ENCODE data around the gene PVALEF. TPM values are rescaled to one million over a fixed set of nuclear protein-coding genes. Genes with fewer than 3 reads are reported as not detected.

PVALEF gene
- total RNA-seq, 1 donor from 2014 or later = not detected

DNA sequence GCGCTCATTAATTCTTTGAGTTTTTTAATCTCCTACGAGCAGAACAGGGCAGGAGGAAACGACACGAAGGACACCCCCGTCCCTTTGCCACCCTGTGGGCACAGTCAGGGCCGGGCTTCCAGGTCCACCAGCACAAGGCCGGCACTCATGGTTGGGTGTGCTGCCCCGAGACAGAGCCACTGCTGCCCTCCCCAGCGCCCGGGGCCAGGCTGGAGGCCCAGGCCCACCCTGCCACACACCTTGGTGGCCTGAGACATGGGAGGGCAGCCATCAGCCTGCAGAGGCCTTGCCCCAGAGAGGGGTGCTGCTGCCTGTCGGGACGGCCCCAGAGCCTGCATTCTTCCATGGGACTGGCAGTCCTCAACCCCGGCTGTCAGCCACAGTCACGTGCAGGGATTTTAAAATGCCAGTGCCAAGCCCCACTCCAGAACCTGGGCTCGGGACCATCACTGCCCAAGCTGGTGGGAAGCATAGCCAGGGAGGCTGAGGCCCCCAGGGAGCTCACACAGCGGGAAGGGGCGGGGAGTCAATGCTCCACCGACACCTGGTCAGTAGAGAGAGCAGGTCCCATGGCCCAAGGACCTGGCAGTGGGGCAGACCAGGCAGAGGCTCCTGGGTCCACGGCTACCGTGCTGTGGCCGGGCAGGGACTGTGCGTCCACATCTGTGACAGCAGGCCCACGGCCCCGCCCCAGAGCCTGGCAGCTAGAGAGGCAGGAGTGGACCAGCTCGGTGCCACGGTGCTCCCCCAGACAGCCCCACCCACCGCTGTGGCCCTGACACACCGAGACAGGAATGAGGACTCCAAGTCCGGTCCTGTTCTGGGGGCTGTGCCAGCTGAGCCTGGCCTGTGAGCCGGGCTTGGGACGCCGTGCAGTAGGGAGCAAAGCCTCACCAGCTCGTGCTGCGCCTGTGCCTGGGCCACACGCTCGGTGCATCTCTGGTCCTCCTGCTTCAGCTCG is 29.9 kb downstream of the PVALEF start:
- DNase-seq (ENCODE audit: low spot score) = no peak
- ATAC-seq = no peak

DNA sequence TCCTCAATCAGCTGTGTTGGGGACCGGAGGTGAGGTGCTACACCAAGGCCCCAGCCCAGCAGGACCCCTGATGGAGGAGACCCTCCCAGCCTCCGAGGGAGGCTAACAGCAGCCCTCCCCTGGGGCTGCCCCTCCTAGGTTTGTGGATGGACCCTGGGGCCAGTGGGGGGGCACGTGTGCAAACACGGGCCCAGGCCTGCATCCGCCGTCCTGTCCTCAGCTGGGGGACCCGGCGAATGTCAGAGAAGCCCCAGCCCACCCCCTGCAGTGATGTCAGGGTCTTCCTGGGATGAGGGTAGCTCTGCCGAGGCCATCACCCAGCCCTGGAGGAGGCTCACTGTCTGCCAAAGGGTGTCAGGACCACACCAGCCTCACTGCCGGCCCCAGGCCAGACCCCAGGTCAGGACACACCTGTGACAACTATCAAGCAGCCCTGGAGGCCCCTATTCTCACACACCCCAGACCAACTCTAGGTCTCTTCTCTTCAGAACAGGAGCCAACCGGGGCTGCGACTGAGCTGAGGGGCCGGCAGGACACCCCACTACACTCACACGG is 30.7 kb downstream of the PVALEF start:
- DNase-seq (ENCODE audit: low spot score) (no peak), ATAC-seq (no peak)

DNA sequence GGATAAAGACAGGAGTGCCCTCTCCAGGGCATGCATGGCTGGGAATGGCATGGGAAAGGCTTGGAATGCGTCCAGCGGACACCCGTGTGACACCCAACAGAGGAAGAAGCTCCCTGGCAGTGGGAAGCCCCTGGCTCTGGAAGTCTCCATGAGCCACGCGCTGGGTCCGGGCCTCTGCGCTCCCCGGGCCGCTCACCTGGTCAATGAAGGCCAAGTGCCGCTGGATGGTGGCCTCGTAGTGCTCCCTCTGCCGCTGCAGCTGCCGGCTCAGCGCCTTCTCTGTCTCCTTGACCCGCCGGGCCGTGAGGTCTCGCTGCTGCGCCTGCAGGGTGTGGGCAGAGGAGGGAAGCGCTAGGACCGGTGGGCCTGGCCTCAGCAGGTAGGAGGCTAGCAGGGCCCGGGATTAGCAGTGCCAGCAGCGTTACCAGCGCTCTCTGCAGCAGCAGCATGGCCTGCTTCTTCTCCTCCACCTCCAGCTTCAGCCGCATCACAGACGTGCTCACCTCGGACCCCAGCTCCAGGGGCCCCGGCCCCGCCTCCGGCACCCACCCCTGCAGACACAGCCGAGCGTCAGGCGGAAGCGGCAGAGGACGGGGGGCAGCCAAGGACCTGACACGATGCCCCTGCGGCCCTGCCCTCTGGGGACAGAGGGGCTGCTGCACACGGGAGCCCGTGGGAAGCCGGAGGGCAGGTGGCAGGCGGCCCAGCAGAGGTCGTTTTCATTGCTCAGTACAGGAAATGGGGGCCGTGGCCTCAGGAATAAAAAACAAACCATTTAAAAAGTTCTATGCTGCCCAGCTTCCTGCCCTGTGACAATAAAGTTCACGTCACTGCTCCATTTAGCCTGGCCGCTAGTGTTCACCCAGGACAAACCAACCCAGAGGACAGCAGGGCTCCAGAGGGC is 31.4 kb downstream of the PVALEF start:
- ATAC-seq = peak; percentile 6
- DNase-seq (ENCODE audit: low spot score) = no peak

DNA sequence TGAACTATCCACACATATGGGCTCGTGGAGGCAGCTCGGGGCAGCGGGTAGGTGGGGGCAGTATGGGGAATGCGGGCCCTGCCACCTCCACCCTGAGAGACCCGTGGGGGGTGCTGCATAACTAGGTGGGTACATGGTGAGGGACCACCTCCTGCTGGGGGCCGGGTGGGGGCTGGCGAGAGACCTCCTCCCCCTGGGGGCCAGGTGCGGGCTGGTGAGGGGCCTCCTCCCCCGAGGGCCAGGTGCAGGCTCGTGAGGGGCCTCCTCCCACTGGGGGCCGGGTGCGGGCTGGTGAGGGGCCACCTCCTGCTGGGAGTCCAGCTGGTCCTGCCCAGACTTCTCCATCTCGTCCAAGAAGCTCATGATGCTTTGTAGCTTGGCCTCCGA is 32.1 kb downstream of the PVALEF start:
- DNase-seq (ENCODE audit: low spot score) (no peak), ATAC-seq (no peak)

DNA sequence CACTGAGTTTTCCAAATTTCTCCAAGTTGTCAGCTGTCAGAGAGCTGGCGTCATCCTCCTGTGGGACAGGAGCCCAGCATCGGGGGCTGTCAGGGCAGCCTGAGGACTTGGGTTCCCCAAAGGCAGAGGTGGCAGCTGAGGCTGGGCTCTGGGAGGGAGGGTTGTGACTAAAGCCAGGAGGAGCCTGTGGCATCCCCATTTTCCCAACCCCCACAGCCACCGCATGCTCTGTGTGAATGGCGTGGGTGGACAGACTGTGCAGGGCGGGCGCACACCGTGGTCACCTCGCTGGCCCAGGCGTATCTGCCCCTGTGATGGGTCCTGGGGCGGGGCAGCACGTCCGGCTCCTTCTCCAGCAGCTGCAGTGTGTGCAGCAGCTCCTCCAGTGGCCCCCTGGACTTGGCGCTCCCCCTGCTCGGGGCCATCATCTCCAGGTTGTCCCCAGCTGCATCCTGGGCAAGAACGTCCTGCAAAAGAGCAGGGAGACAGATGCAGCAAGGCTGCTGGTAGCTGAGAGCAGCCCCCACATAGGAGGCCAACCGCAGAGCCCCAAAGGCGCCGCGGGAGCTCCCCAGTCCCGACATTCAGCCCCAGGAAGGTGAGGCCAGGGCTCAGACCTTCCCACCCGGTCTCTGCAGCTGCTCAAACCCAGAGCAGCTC is 32.7 kb downstream of the PVALEF start:
- no peak for ATAC-seq
- no peak for DNase-seq (ENCODE audit: low spot score)

DNA sequence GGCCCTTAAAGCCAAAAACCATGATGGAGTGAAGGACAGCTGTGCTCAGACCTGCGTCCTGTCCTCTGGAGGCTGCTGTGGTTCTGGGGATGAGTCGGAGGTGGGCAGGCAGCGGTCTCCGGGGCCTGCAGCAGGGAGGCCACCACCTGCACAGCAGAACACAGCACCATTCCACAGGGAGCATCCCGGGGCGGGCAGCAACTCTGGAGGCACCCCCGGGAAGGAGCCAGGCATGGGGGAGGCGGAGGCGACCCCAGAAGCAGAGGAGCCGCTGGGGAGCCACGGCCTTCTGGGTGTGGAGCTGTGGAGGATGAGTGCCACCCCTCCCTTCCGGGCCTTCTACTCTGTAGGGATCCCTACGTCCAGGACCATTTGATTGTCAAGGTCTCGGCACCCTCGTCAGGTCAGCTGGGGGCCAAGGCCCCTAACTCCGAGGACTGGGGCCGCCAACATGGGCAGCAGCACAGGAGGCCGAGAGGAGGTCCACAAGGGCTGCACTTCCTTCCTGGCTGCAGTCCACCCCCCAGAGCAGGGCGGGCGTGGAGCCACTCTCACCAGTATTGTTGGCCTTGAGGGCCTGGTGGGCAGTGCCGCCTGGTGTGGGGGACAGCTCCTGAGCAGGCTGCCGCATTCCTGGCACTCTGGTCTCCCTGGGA is 33.6 kb downstream of the PVALEF start:
- DNase-seq (ENCODE audit: low spot score) = no peak
- no peak for ATAC-seq

DNA sequence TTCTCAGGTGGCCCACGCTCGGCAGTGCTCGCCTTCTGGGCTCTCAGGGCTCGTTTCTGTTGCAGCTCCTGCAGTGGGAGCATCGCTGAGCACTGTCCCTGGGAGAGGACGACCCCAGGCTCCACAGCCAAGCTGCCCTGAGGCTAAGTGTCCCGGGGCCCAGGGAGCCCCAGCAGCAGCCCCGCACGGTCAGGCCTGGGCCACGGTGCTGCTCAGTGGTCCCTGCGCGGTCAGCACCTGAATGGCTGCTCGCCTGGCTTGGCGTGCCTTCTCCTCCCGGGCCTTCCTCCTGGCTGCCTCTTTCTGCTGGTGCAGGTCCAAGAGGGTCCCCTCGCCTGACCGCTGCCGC is 34.1 kb downstream of the PVALEF start:
- no peak for DNase-seq (ENCODE audit: low spot score)
- ATAC-seq = no peak

DNA sequence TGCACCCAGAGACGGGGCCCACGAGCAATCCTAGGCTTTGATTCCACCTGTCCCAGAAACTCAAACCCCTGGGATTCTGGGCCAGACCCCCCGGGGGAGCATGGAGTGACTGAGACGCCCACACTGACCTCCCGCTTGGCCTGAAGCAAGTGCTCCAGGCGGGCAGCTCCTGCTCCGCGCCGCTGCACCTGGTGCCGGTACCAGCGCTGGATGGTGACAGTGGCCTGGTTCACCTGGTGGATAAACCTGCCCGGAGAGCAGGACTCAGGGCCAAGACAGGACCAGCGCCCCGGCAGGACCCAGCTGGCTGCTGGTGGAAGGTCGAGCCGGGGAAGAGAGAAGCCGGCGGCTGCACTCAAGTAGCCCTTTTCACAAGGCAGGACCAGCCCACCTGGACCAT is 34.9 kb downstream of the PVALEF start:
- DNase-seq (ENCODE audit: low spot score) (no peak), ATAC-seq (no peak)

DNA sequence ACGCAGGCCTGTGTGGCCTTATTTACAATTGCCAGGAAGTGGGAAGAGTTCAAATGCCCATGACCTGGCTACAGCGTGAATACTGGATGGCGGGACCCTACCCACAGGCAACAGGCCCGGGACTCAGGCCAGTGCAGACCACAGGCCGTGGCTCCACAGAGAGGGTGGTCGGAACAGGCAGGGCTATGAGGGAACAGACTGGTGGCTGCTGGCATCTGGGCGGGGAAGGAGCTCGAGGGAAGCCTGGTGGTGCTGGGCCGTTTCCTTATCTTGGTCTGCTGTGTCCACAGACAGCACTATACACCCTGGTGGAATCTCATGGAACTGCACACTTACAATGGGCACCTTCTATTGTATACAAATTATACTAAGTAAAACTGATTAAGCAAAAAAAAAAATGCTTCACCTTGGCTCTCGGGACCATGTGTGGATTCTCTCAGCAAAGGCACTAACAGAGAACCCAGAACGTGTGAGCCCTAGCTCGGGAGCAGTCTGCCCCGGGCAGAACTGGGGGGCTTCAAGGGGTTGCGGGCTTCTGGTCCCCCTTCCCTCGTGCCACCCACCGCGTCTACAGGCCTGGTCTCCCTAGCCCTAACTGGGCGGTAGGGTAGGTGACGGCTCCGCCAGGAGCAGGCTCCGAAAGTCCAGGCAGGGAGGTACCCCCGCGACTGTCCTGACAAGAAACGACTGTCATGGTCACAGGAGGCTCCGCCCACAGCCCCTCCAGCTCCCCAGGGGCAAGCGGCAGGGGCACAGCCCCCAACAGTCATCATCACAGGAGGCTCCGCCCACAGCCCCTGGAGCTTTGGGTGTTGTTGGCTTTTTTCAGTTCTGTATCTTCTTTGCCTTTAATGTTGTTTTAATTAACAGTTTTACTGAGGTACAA is 35.6 kb downstream of the PVALEF start:
- ATAC-seq (peak; percentile 87), DNase-seq (ENCODE audit: low spot score) (no peak)

DNA sequence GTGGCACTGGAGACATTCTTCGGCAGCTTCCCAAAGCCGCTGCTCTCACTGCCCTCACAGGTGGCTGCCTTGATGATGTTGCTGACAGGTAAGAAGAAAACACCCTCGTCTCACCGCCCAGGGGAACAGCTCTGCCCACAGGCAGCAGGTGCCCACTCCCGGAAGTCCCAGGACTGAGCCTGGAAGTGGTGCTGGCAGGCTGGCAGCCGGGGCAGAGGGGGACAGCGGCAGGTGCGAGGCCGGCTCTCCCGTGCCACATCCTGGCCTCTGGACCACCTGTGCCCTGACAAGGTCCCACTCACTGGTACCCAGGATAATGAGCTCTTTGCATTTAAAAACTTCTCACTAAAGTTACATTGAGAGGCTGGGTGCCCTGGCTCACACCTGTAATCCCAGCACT is 37.0 kb downstream of the PVALEF start:
- DNase-seq (ENCODE audit: low spot score) = no peak
- no peak for ATAC-seq

DNA sequence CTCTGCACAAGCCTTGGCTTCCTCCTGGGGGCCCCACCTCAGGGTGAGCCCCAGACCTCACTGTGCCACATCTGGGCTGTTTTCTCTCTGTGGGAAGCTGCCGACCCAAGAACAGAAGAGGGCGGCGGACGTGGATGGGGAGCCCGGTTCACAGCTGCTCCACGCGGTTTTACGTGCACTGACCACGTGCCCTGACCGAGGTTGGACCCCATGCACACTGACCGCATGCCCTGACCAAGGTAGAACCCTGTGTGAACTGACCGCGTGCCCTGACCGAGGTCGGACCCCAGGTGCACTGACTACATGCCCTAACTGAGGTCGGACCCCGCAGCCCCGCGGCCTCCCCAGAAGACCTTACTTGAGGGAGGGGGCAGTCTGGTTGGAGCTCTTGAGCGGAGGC is 37.8 kb downstream of the PVALEF start:
- no peak for ATAC-seq

DNA sequence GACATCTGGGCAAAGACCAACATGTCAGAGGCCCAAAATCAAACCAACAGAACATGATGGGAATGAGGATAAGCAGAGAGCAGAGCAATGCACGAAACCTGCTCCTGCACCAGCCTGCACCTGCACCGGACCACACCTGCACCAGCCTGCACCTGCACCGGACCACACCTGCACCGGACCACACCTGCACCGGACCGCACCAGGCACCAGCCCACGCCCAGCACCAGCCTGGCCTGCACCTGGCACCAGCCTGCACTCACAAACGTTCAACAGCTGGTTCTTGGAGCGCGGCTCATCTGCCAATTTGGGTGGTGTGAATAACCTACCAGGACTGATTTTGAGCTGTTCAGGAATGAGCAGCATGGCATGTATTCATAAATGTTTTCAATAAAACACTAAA is 39.3 kb downstream of the PVALEF start:
- no peak for ATAC-seq
- DNase-seq (ENCODE audit: low spot score) = no peak

More for the DNA sequence above, 37.8 kb downstream of the PVALEF start:
- DNase-seq (ENCODE audit: low spot score) = no peak

DNA sequence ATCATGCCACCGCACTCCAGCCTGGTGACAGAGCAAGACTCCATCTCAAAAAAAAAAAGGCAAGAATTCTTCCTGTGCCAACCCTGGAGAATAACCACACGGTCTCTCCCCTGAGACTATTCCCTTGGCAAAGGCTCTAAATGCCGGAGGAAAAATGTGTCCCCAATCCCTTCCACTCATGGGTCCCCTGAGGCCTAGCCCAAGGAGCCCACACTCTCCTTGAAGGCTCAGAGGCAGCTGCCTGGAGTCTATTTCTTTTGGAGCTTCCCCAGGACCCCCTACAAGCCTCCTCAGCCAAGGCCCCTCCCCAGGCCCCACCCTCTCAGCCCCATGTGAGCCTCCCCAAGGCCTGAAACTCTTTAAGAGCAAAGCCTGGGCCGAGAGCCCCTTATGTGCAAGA is 40.9 kb downstream of the PVALEF start:
- ATAC-seq (no peak), DNase-seq (ENCODE audit: low spot score) (no peak)

DNA sequence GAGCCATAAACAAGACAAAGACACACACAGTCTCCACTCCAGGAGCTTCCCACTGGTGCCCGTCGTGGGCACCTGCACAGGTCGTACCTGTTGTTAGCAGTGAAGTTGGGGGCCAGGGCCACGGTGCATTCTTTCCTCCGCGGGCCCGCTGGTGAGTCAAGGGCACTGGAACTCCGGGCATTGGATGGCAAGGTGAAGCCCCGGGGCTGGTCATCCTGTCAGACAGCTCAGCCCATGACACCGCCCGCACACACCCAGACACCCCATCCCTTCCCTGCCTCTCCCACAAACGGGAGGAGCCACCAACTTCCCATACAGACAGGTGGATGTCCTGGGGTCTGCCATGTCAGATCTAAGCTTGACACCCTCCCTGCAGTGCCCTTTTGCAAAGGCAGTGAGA is 41.4 kb downstream of the PVALEF start:
- ATAC-seq (no peak), DNase-seq (ENCODE audit: low spot score) (no peak)

DNA sequence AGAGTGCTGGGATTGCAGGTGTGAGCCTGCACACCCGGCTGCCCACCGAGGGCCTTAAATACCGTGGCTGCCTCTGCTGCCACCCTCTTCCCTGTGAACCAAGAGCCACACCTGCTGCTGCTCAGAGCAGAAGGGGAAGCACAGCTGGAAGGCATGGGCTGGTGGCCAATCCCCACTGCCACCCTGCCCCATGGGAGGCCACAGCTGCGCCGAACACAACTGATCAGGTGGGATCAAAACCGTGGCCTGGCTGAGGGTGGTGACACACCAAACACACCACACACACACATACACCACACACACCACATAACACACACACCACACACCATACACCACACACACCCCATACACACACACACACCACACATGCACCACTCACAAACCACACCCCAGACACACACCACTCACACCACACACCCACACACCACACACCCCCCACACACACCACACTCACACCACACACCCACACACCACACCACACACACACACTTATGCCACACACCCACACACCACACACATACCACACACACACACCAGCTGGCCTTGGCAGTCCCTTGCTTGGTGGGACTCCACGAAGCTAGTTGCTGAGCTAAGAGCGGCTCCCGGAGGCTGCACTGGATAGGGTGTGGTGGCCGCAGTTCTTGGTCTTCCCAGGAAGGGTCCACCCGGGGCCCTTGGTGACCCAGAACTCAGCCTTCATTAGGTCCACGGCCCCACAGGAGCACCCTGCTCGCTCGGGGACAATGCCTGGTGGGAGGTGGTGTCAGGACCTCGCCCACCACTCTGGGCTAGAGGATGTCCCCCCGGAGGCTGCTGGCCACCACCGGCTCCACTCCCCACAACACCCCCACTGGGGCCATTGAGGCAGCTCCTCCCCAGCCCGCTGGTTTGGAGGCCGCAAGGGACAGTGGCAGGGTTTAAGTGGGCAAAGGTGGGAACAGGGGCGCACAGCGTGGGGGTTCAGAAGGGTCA is 42.6 kb downstream of the PVALEF start:
- ATAC-seq (no peak), DNase-seq (ENCODE audit: low spot score) (no peak)

DNA sequence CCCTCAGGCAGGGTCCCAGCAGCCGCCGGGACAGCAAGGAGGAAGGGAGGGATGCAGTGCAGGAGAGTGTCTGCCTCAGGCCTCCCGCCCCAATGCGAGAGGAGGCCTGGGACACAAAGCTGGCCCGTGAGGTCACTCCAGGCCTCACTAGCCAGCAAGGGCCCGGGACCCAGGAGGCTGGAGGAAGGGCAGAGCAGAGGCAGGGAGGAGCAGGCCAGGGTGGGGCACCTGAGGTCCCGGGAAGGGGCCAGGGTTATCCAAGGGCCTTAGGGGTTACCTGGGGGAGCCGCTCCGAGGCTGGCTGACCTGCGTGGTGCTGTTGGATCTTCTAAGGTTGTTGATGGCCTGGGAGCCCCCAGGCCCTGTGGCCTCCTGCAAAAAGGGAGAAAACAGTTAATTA is 43.3 kb downstream of the PVALEF start:
- ATAC-seq (no peak), DNase-seq (ENCODE audit: low spot score) (no peak)

DNA sequence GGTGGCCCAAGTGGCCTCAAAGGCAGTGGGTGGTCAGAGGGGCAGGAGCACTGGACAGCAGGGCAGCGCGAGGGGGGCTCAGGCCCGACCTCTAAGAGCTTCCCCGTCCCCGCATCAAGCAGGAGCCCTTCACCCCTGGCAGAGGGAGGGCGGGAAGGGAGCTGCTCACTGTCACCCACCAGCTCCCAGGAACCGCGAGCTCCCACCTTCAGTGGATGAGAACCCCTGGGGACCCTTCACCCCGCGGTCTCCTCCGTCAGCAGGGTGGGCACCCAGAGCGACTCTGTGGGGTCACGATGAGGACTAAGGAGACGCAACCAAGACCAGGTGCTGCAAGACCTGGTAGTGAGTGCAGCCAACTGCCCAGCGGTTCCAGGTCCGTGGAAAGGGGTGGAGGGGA is 43.8 kb downstream of the PVALEF start:
- ATAC-seq (no peak), DNase-seq (ENCODE audit: low spot score) (no peak)

DNA sequence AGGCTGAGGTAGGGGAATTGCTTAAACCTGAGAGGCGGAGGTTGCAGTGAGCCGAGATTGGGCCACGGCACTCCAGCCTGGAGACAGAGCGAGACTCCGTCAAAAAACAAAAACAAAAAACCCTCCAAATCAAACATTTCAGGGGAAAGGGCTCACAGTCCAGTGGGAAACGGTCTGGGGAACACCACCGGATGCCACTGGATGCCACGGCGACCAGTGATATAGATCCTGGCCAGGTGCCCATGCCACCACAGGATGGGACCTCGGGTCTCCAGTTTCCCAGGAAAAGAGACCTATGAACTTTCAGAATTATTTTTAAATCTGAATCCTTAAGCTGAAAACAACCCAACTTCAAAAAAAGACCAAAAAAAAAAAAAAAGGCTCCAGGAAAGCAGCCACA is 45.2 kb downstream of the PVALEF start:
- no peak for DNase-seq (ENCODE audit: low spot score)
- no peak for ATAC-seq

All from left lobe of liver (tissue), 2 donors.